Left forelimb (tissue), 1 donor: ENCODE results near the gene CPNE1.
"Not testable (repeated sequence)": the region's sequence is repeated elsewhere in the genome, so short reads cannot be mapped to it uniquely, and the experiment has no call there.

Experiments used
- DNase-seq: peaks from one replicate; pipeline ENCODE4 v3.0.0-alpha.2; 2018; ENCODE audit warnings: low spot score

The CPNE1 gene

GRCh38 chr20:35698298-35699126, 33.8 kb upstream of the CPNE1 start:
- no peak for DNase-seq

GRCh38 chr20:35697696-35698297, 33.1 kb upstream of the CPNE1 start:
- DNase-seq: no peak

DNA sequence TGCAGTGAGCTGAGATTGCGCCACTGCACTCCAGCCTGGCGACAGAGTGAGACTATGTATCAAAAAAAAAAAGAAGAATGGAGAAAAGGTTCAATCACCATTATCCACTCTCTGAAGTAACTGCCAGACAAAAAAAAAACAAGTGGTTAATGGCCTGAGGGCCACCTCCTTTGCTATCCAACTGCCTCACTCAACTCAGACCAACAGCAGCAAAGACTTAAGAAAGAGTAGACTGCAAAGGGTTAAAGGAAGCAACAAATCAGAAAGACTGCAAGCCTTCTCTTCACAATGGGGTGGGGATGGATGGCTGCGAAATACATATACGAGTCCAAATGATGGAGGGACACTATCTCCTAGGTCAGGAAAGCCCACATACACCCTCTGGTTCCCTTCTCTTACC, 31.3 kb upstream of the CPNE1 start:
- no peak for DNase-seq

DNA sequence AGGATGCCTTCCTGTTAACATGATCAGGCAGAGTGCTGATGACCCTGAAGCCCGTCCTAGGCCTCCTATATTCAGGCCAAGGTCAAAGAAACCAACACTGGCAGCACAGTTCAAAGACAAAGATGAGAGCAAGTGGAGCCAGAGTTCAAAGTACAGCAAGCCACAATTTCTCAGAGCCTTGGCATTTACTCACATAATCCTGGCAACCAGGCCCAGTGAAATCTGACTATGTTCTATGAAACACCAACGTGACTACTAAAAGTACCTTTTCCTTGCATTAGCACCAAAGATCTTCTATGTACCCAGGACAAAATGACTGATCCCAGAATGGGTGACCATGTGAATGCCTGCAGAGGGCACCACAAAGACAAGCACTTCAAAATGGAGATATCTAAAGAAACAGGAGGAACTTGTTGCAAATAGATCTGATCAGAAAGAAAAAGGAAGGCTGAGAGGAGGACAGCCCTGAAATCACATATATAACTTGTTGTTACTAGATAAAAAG, 30.6 kb upstream of the CPNE1 start:
- DNase-seq: no peak

GRCh38 chr20:35690265-35690664, 25.6 kb upstream of the CPNE1 start:
- DNase-seq: no peak

DNA sequence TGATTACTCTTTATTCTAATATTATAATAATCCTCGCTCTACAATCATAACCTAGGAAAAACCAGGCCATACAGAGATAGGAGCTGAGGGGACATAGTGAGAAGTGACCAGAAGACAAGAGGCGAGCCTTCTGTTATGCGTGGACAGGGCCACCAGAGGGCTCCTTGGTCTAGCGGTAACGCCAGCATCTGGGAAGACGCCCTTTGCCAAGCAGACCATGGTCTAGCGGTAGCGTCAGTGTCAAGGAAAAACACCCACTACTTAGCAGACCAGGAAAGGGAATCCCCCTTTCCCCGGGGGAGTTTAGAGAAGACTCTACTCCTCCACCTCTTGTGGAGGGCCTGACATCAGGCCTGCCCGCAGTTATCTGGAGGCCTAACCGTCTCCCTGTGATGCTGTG, 22.2 kb upstream of the CPNE1 start:
- not testable (repeated sequence) for DNase-seq

DNA sequence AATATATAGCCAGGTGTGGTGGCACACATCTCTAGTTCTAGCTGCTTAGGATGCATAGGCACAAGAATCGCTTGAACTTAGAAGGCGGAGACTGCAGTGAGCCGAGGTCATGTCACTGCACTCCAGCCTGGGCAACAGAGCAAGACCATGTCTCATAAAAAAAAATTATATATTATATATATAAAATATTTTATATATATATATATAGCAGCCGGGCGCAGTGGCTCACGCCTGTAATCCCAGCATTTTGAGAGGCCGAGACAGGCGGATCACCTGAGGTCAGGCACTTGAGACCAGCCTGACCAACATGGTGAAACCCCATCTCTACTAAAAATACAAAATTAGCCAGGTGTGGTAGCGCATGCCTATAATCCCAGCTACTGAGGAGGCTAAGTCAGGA, 20.7 kb upstream of the CPNE1 start:
- DNase-seq: not testable (repeated sequence)

DNA sequence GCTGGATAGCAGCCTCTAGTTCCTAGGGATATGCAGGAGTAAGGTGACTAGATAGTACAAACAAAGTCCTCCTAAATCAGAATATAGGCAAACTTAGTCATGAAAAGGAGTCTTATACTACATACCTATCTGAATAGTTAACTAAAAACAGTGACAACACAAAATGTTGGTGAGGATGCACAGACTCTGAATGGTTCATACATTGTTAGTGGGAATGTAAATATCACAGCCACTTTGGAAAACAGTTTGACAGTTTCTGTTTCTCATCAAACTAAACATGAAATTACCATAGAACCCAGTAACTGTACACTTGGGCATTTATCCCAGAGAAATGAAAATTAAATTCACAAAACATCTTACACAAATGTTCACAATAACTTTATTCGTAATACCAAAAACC, 17.3 kb upstream of the CPNE1 start:
- DNase-seq: no peak

GRCh38 chr20:35680452-35681183, 15.9 kb upstream of the CPNE1 start:
- no peak for DNase-seq

DNA sequence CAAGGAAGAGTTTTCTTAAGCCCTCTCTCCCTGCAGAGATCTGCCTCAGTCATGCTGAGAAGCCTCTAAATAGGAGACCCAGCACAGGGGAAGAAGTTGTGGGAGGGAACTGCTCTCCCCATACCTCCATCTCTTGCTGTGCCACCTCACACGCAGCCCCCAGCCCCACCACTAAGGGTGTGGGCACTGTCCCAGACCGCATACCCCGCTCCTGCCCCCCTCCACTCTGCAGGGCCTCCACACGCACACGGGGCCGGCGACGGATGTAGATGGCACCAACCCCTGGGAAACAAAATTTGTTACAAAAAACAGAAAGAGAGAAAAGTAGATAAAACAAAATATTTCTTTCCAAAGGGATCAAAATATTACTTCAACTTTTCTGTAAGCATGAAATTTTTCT, 10.2 kb upstream of the CPNE1 start:
- no peak for DNase-seq

GRCh38 chr20:35673884-35674283, 9.2 kb upstream of the CPNE1 start:
- DNase-seq: no peak

GRCh38 chr20:35669681-35670080, 5.0 kb upstream of the CPNE1 start:
- no peak for DNase-seq

GRCh38 chr20:35669221-35669620, 4.5 kb upstream of the CPNE1 start:
- DNase-seq: no peak

DNA sequence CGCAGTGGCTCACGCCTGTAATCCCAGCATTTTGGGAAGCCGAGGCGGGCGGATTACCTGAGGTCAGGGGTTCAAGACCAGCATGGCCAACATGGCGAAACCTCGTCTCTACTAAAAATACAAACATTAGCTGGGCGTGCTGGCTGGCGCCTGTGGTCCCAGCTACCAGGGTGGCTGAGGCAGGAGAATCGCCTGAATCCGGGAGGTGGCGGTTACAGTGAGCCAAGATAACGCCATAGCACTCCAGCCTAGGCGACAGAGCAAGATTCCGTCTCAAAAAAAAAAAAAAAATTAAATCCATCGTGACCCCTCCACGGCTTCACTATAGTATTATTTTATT, 1.2 kb upstream of the CPNE1 start:
- no peak for DNase-seq

DNA sequence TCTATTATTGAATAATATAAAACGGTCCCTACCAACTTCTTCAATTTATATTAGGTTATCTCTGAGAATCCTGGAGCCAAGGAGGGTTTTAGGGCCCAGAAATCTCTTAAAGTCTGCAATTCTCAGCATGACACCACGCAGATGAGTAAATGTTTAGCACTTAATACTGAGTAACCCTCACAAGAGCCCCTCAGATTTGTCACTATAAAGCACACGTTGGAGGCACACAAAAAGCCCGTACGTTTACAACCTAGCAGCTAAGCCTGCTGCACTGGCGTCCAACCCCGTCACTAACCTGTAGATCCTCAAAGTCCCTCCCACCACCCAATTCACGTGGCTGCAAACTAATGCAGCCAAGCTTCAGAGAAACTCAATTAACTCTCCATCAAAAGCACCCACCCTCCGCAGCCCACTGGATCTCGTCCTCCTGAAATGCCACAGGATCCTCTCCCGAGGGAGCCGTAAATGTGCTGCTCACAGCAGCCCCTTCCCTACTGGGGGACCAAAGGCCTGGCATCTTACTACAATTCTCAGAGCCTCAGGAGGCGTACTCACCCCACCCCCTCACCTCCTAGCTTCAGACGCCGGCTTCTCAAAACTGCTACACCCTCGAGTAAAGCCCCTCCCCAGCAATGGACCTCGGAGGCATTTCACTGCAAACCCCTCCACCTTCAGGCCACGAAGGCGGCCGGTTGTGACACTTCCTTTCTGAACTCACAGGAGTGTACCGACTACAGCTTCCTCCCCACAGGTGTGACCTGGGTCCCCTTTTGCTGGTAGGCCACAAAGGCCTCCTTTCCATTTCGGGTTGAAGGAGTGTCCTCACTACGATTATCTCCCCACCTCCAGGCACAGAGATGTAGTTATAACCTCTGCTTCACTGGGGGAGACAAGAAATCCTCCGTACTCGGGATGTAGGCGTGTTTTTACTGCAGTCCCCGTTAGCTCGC, 909 bp downstream of the CPNE1 start:
- peak; percentile 65 for DNase-seq

GRCh38 chr20:35662551-35662950, 2.1 kb downstream of the CPNE1 start:
- DNase-seq: no peak

GRCh38 chr20:35661908-35662307, 2.8 kb downstream of the CPNE1 start:
- no peak for DNase-seq

DNA sequence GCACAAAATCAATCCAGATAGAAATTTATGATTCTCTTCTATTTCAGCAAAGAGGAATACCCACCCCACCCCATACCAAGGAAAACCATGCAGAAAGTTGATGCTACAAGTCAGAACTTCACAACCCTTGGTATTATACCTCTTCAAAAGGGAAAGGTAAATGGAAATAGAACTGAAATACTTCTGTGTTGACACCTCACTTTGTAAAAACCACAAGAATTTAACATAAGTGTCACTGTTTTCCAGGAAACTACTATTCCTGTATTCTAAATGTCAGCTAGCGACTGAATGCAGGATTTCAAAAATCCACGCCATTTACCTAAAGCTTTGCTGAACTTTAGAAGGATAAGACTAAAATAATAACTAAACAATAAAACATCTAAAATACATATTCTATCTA, 3.6 kb downstream of the CPNE1 start:
- no peak for DNase-seq

GRCh38 chr20:35660122-35660937, 4.4 kb downstream of the CPNE1 start:
- no peak for DNase-seq

GRCh38 chr20:35657271-35657670, 7.4 kb downstream of the CPNE1 start:
- no peak for DNase-seq

DNA sequence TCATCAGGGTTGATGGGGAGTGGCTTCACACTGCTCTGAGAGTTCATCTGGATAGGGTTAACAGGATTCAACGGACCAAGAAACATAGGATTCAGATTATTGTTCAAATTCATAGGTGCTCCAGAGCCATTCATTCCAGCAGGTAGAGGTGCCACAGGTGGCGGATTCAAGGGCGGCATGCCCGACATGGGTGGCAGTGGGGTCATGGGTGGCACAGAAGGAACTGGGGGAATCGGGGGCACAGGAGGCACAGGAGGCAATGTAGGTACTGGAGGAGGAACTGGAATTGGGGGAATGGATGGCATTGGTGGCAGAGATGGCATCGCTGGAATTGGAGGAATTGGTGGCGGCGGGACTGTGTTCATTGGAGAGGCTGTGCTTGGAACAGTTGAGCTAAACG, 10.3 kb downstream of the CPNE1 start:
- DNase-seq: no peak
